Sciatic nerve (tissue), 2 donors: Measurements from ENCODE around the gene CCDC192. TPM values are rescaled to one million over a fixed set of nuclear protein-coding genes. Genes with fewer than 3 reads are reported as not detected.
"Not testable (repeated sequence)": the region's sequence is repeated elsewhere in the genome, so short reads cannot be mapped to it uniquely, and the experiment has no call there.

ENCODE experiments used
- ATAC-seq: fragments of 200-7000 bp; cut with Tn5 transposase; one replicate; pipeline ENCODE4 v1.9.1; 2020; ENCODE audit warnings: mild to moderate bottlenecking, moderate library complexity
- DNase-seq: peaks from one replicate; pipeline ENCODE4 v3.0.0-alpha.2; 2020; ENCODE audit warnings: low spot score
- intact Hi-C: fragments of 100-400 bp; cut with DNase I; formaldehyde crosslinking; loops from one replicate; pipeline ENCODE4 v1.14.2; 2022
- total RNA-seq: library from RNA; stranded (reverse); fragmentation: NEBNext Ultra II Directional; extraction: Animal tissue kit (Norgen Biotek cat#: 25700); gene quantifications from one replicate; pipeline ENCODE4 v1.2.1, GENCODE V29; 2021
- donor health status: DM: no; HTN: no; CAD: no.
- donor health status: DM: no; HTN: no; CAD: no.

CCDC192 gene, protein sequence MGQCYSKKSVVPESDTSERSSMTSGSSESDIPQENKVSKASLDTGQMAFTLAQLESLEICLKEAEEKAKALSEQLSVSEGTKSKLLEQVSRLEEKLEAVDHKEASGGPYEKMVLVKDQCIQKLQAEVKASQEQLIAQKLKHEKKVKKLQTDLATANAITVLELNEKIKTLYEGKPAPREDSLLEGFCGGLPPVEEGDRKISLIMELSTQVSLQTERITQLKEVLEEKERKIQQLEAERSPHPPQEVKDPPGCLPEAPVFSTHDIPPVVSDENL
- 1.2 TPM for total RNA-seq

DNA sequence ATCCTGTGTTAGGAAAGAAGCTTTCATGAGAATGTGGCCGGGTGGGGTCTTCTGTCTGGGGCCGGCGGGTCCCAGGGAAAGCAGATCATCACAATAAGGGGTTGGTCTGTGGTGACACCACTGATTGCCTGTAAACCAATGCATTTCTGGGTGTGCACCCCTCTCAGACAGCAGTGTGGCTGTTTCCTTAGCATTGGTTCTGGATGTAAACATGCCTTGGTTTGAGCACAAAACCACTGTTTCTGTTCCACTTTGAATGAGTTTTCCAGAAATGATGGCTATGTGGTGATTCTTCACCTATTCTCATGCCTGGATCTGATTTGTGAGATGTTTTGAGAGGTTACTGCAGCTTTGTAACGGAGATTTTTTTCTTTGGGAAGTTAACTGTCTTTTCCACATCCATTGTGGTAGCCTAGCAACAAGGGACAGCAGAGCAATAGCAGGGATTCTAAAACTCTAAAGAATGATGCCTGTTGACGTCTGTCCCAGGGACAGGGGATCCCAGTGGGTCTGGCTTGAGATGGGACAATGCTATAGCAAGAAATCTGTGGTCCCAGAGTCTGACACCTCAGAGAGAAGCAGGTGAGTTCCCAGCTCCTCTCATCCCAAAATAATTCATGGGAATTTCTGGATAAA, at the start of gene CCDC192:
TSS of gene CCDC192 (plus strand) at position 466 of the 636 bp plus-strand sequence. CDS start at position 521, 55 bp downstream.
- DNase-seq (no peak), ATAC-seq (no peak)
- intact Hi-C loops, result no loop called here

DNA sequence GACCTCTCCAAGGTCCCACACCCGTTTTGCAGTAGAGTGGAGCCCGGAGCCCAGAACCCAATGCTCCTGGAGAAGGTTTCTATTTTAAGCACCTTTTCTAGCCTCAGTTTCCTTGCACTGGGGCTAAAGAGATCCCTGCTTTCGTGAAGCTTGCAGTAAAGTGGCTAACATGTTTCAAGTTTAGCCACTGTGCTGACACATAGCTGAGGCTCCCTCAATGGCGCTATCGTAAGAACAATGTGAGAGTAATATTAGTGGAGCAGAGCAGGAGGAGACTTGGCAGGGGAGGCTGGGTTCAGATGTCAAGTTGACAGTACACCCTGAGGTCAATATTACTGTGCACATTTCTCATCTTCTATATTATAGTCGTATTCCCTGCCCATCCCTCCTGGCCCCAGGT, 46.4 kb upstream of the CCDC192 start:
- intact Hi-C loops, result no loop called here
- DNase-seq (no peak), ATAC-seq (peak; percentile 62)

DNA sequence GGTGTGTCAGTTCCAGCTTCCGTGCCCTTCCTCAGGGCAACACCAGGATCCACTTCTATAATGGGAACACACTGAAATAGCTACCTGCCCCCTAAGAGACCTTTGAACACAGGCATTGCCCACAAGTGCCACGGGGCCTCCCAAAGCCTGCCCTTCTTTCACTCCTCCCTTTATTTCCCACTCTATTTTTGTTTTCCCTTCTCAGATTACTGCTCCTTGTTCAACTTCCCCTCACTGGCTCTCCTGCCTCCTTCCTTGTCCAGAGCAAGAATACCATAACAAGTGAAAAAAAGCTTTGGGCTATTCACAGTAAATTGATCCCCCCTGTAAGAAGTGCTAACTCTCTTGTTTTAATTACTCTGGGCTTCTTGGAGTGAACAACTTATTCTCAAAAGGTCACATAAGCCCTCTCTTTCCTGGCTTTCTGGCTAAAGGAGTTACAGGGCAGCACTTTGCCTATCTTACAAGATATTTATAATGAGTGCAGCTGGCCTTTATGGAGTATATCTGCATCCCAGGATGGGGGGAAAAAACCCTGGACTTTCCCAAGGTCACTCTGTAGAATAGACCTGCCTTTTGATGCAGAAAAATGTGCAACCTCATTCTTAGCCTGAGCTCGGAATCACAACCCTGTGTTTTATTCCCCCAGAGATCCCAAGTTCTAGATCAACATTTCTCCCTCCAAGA, 43.0 kb upstream of the CCDC192 start:
- ATAC-seq (no peak), DNase-seq (no peak)
- intact Hi-C loops, result no loop called here

DNA sequence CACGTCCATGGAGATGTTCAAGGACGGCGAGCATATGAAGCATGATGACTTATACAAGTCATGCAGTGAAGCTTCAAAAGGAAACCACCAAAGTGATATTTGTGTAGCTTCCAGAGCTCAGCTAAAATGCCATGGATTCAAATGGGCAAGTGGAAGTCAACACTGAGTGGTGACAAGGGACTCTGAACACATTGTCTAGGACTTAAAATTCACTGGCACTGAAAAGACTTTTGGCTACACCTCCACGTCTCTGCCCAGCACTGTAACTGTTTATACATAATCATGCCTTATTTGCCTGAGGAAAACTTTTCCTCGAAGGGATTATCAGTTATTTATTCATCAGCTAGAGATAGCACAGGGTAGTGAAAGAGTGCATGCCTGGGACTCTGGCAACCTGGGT, 39.1 kb upstream of the CCDC192 start:
- intact Hi-C loops, result no loop called here
- DNase-seq (no peak), ATAC-seq (no peak)

DNA sequence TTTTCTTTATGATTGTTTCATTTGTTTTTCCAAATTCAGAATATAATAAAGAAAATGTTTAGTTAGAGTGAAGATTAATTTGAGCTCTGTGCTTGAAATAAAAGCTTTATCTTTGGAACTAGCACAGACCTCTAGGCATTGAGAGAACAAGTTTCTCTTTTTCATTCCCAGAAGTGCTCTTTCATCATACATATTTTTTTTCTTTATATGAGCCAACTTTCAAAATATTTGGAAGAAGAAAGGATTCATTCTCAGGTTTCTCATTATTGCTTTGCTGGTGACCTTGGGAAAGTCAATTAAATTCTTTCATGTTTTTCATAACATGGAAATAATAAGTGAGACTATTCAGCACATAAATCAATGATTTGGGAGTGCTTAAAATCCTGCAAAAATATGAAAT, 37.5 kb upstream of the CCDC192 start:
- no peak for DNase-seq
- intact Hi-C loops, result no loop called here
- peak; percentile 62 for ATAC-seq

DNA sequence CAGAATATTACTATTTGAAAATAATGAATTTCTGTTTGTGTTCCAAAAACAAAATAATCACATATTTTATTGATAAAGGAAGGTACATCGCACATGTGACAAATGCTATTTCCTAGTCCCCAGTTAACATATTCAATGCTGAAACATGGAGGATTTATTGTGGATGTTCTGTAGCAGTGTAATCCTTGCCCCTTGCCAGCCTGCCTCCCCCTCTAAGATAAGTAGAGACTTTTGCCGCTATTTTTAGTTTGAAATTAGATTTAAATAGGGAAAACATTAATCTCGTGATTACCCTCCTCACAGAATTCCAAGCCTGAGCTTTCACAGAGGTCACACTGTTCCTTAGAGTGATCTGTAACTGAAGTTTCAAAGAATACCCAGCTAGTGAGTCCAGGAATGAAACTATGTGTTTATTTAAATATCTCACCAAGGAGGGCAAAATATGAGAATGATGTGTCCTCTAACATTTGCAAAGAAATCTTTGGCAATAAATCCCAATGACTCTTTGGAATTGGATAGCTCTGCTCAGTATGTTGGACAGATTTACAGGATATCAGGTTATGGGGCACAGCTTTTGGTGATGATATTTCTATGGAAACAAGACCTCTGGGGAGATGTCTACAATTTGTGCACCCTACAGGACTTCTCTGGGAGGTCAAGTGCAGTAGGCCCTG, 37.0 kb upstream of the CCDC192 start:
- DNase-seq, result no peak
- intact Hi-C loops, result no loop called here
- ATAC-seq, result peak; percentile 72

DNA sequence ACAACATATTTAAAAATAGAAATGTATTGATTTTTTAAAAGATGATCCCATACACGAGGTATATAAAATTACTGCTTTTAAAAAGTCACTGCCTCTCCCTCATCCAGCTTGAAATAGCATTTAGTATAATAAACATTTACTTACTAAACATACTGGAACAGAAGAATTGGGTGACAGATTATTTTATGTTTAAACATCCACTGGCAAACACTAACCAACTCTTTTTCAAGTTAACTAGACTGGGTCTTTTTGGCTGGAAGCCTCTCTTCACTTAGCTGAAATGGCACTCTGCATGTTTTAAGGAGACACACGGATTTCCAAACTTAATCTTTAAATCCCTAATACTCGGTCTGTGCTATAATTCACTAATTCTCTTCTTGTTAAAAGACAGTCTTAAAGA, 35.3 kb upstream of the CCDC192 start:
- intact Hi-C loops, result no loop called here
- ATAC-seq (no peak), DNase-seq (no peak)

DNA sequence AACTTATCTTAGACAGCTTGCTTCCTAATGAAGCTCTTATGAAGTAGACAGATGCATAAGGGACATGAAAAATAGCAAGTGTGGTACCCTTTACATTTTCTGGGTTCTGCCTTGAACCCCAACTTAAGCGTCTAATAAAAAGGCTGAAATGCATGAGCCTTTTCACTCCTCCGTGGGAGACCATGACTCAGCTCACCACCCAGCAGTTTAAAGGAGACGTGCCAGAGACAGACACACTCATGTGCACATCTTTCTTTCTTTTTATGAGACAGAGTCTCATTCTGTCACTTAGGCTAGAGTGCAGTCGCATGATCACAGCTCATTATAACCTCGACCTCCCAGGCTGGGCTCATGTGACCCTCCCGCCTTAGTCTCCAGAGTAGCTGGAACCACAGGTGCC, 32.0 kb upstream of the CCDC192 start:
- DNase-seq (no peak), ATAC-seq (no peak)
- intact Hi-C loops, result no loop called here

DNA sequence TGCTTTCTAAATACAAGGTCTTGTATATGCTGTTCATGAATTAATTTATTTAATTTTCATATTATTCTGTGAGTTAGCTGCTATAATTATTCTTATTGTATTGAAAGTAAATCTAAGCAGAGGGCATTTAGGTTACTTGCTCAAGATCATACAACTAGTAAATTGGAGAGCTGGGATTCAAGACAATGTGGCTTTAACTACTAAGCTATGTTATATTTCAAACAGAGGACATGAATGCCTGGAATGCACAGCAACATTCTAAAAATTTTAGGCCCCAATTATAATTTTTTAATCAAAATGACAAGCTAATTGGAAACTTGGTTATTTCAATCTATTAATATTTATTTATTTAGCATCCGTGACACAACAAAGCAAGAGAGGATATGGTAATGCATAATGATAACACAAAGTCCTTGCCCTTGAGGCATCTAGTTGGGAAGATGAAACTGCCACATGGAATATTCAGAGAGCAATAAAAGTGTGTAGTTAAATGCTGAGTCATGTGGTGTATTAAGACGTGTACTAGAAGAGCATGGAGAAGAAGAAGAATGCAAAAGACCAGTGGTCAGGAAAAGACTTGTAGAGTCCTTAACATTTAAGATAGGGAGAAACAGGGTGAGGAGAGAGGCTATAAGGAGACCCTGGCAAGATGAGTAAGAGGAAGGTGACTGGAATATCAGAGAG, 29.9 kb upstream of the CCDC192 start:
- DNase-seq (no peak), ATAC-seq (no peak)
- intact Hi-C loops, result no loop called here

DNA sequence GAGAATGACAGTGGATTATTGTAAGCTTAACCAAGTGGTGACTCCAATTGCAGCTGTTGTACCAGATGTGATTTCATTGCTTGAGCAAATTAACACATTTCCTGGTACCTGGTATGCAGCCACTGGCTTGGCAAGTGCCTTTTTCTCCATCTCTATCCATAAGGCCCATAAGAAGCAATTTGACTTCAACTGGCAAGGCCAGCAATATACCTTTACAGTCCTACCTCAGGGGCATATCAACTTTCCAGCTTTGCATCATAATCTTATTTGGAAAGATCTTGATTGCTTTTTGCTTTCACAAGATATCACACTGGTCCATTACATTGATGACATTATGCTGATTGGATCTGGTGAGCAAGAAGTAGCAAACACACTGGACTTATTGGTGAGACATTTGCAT, 26.2 kb upstream of the CCDC192 start:
- ATAC-seq, intact Hi-C loops, DNase-seq: not testable (repeated sequence)

DNA sequence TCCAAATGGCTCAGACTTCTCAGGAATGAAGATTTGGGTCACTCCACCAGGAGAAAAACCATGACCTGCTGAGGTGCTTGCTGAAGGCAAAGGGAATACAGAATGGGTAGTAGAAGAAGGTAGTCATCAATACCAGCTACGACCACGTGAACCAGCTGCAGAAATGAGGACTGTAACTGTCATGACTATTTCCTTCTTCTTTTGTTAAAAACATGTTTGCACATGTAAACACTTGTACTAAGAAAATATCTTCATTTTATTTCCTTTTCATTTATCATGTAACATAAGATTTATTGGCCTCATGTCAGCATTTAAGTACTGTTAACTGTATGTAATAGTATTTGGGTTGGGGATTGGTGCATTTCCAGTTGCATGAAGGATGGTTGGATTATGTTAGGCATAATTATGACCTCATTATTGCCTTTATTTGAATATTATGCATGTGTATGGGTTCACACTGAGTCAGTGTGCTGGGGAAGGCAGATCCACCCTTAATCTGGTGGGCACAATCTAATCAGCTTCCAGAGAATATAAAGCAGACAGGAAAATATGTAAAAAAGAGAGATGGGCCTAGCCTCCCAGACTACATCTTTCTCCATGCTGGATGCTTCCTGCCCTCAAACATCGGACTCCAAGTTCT, 23.4 kb upstream of the CCDC192 start:
- intact Hi-C loops, ATAC-seq, DNase-seq: not testable (repeated sequence)

DNA sequence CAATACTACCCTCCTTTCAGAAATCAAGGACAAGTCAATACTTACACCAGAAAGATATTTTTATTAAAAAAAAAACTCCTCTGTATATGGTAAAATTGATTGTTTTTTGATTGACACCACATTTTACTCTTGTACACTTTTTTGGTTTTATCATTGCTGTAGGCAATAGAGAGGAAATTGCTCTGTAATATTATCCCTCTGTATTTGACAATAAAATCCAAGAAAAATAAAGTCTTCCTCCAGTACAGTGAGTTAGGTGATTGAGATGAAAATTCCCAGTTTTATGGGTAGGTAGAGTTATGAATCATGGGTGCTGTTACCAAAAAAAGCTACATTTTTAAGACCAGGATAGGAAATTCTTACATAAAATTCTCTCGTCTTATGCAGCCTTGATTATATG, 22.6 kb upstream of the CCDC192 start:
- no peak for DNase-seq
- ATAC-seq, result no peak
- intact Hi-C loops, result no loop called here

DNA sequence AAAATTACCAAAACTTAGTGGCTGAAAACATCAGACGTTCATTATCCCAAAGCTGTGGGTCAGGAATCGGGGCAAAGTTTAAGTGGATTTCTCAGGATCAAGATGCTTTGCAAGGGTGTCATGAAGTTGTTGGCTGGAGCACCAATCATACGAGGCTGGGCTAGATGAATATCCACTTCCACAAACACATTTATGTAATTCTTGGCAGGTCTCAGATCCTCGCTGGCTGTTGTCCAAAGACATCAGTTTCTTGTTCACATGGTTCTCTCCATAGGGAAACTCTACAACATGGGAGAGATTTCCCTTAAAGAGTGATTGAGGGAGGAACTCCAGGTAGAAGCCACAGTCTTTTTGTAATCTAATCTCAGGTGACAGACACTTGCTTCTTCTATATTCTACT, 20.2 kb upstream of the CCDC192 start:
- DNase-seq, result no peak
- peak; percentile 54 for ATAC-seq
- intact Hi-C loops, result no loop called here

DNA sequence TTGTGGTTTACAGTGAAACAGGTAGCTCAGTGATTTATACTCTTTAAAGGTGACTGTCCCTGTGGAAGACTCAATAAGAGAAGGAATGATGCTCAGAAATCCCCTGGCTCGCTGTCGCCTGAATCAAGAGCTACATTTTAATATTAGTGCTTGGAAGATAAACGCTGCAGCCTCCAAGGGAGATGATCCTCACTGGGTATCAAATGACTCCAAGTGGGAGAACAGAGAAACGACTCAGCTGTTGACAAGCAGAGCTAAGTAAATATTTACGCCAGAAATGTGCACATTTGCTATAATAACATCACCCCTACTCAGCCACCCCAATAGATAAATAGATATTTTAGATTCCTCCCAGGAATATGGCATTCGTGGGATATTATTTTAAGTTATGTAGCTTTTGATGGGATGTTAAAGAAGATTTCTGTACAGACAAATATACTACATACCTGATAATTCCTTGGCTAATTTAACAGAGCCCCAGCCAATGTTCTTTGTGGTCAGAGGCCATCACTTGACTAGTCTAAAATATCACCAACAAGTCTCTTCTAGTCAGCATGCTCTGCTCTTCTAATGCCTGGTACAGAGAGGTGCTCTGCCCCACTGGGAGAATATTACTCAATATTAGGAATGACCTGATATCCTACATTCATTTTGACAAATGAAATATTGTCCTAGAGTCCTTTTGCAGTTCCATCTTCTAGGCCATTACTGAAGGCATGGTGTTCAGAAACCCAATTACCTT, 18.3 kb upstream of the CCDC192 start:
- no peak for DNase-seq
- peak; percentile 16 for ATAC-seq
- intact Hi-C loops, result no loop called here

DNA sequence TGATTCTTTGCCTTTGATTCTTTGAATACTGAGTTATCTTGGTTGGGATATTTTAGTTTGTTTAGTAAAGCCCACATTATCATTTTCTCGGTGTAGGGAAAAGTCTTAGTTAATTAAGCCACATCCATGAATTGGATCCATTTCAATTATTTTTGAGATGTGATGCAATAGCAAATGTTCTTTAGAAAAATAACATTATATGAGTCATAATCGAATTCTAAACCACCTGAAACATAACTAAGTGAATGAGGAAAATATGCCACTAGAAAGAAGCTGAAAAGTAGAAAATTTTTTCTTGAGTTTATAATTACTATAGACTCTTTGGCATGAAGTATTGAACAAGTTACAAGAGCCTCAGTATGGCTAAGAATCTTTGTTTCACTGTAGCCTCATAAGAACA, 17.5 kb upstream of the CCDC192 start:
- intact Hi-C loops, result no loop called here
- no peak for DNase-seq
- ATAC-seq, result peak; percentile 27

DNA sequence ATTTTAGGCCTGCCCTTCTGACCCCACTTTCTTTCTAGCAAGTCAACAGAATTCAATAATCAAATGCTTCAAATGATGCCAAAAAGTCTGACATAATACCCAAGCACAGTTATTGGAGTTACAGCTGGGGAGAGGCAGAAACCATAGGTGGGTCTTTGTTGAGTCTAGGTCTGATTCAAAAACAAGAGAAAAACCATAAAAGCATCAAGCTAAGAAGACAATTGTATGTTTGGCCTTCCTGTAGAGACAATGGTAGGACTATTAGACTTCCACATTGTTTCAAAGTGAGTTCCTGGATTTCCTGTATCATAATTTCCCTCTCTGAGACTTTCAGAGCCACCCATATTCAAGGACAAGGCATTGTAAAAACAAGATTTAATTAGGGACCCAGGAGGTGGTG, 16.8 kb upstream of the CCDC192 start:
- intact Hi-C loops, result no loop called here
- ATAC-seq (peak; percentile 38), DNase-seq (no peak)

DNA sequence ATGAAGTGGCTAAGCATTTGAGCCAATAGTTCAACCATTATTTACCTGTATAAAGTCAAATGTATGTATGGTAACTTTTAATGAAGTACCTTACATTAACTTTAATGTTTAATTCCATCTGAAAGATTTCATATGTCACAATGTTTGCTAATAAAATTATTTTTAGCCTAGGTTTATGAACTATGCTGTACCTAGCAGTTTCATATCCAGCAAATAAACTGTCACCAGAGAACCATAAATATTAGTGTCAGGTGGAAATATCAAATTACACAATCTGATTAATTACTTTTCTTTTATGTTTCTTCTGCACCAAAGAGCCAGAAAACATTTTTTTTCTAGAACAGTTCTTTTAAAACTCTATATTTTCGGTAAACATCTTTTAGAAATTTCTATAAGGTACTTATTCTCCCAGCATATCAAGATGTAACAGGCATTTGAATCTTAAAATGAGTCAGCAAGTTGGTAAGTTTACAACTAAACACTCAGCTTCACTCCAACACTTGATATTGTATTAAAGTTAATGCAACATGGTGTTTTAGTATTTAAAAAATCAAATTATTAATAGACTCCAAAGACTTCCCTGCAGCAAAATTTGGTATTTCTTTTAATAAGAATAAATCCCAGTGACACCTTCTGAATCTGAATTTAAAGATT, 8.5 kb upstream of the CCDC192 start:
- ATAC-seq, result no peak
- DNase-seq, result no peak
- intact Hi-C loops, result no loop called here

DNA sequence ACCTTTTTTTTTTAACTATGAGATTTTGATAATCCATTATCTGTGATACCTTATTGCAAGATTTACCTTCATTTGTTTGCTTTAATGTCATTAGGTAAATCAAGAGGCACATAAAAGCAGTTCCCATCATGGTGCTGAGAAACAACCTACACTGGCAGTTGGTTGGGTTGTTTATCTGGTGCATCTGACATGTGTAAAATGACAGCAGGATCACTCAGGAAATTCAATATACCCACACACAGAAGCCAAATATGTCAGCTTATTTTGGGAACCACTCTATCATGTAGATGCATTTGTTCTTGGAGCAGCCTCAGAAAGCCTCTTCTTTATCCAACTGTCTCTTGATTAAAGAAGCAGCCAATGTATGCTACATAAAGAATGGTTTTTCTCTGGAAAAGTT, 7.8 kb upstream of the CCDC192 start:
- intact Hi-C loops, result no loop called here
- no peak for ATAC-seq
- DNase-seq, result no peak
